ENCODE results near the gene ZBTB24.
A peak's percentile ranks its signal among the peaks of the same experiment; 100 is the strongest.
"Not testable (repeated sequence)": the region's sequence is repeated elsewhere in the genome, so short reads cannot be mapped to it uniquely, and the experiment has no call there.

The ZBTB24 gene

GRCh38 chr6:109482905-109483734, at the start of gene ZBTB24:
ZBTB24 (minus strand) TSS chr6:109483219; CDS start chr6:109482026, 1,193 bp downstream.
- DNase-seq = peak; percentile 82

GRCh38 chr6:109531446-109531845, 48.4 kb upstream of the ZBTB24 start:
- no peak for DNase-seq

GRCh38 chr6:109527989-109528388, 45.0 kb upstream of the ZBTB24 start:
- no peak for DNase-seq

GRCh38 chr6:109526905-109527628, 44.0 kb upstream of the ZBTB24 start:
- peak; percentile 48 for DNase-seq

GRCh38 chr6:109524129-109524528, 41.1 kb upstream of the ZBTB24 start:
- no peak for DNase-seq

GRCh38 chr6:109523478-109523877, 40.5 kb upstream of the ZBTB24 start:
- DNase-seq = no peak

GRCh38 chr6:109521080-109521479, 38.1 kb upstream of the ZBTB24 start:
- DNase-seq = no peak

- DNase-seq = not testable (repeated sequence)
These were observed 36.6 kb upstream of the ZBTB24 start for GRCh38 chr6:109519647-109520046.

GRCh38 chr6:109516929-109517328, 33.9 kb upstream of the ZBTB24 start:
- no peak for DNase-seq

- DNase-seq = no peak
These were observed 32.9 kb upstream of the ZBTB24 start for GRCh38 chr6:109515781-109516409.

GRCh38 chr6:109514946-109515345, 31.9 kb upstream of the ZBTB24 start:
- DNase-seq = no peak

GRCh38 chr6:109513571-109514071, 30.6 kb upstream of the ZBTB24 start:
- no peak for DNase-seq

- no peak for DNase-seq
These were observed 29.3 kb upstream of the ZBTB24 start for GRCh38 chr6:109512271-109512817.

- DNase-seq = no peak
These were observed 28.8 kb upstream of the ZBTB24 start for GRCh38 chr6:109511832-109512231.

- DNase-seq = no peak
These were observed 27.3 kb upstream of the ZBTB24 start for GRCh38 chr6:109510358-109510757.

- no peak for DNase-seq
These were observed 25.3 kb upstream of the ZBTB24 start for GRCh38 chr6:109508166-109508860.

GRCh38 chr6:109507490-109508072, 24.6 kb upstream of the ZBTB24 start:
- DNase-seq = peak; percentile 57

- no peak for DNase-seq
These were observed 23.8 kb upstream of the ZBTB24 start for GRCh38 chr6:109506841-109507240.

- no peak for DNase-seq
These were observed 23.3 kb upstream of the ZBTB24 start for GRCh38 chr6:109506314-109506713.

GRCh38 chr6:109503327-109504224, 20.6 kb upstream of the ZBTB24 start:
- DNase-seq = peak; percentile 13

- DNase-seq = no peak
These were observed 15.9 kb upstream of the ZBTB24 start for GRCh38 chr6:109498936-109499335.
